Adrenal gland (tissue), 12 donors: ENCODE results near the gene CCNK. TPM values are rescaled to one million over a fixed set of nuclear protein-coding genes. Genes with fewer than 3 reads are reported as not detected.

ENCODE experiments used
- DNase-seq, 7 donors: peaks; one replicate each; pipeline ENCODE4 v3.0.0-alpha.2; 2019 to 2020
- H3K27ac ChIP-seq, 5 donors: fragments of 200-600 bp; sonication (generic) in 4 of 5; 1 replicate in 3 of 5; 2 replicates in 2 of 5; pipeline versions ENCODE4 v1.5.1 to v1.8.0; 2016 to 2020; ENCODE audit warnings: mild to moderate bottlenecking in 1 of 5
- H3K27me3 ChIP-seq: fragments of 200-600 bp; 2 replicates; pipeline ENCODE4 v1.8.0; 2021
- H3K36me3 ChIP-seq, 2 donors: fragments of 200-600 bp; replicated peaks in 1 of 2; 1 replicate in 1 of 2; 2 replicates in 1 of 2; pipeline versions ENCODE4 v1.5.1 to v1.8.0; 2018 to 2022
- H3K4me1 ChIP-seq, 2 donors: fragments of 200-600 bp; replicated peaks in 1 of 2; 1 replicate in 1 of 2; 2 replicates in 1 of 2; pipeline versions ENCODE4 v1.5.1 to v1.8.0; 2018 to 2021
- H3K4me3 ChIP-seq, 4 donors: fragments of 200-600 bp; sonication (generic) in 3 of 4; one replicate each; pipeline ENCODE4 v1.5.1; 2016 to 2018
- H3K9me3 ChIP-seq, 3 donors: fragments of 200-600 bp; sonication (generic) in 1 of 3; replicated peaks in 1 of 3; 1 replicate in 2 of 3; 2 replicates in 1 of 3; pipeline versions ENCODE4 v1.5.1 to v1.8.0; 2016 to 2021
- CTCF ChIP-seq, 6 experiments: fragments of 450-650 bp in 4 of 6; fragments of 200-600 bp in 2 of 6; sonication (generic) in 1 of 6; IDR thresholded peaks; 1 replicate in 5 of 6; 2 replicates in 1 of 6; pipeline versions ENCODE4 v1.5.1 to v1.8.0; 2016 to 2021; ENCODE audit warnings: antibody characterized with exemption in 6 of 6, mild to moderate bottlenecking in 2 of 6, moderate library complexity in 1 of 6
- POLR2A ChIP-seq, 2 donors: fragments of 450-650 bp; IDR thresholded peaks; one replicate each; pipeline ENCODE4 v1.6.1; 2017; ENCODE audit warnings: antibody characterized with exemption in 2 of 2, mild to moderate bottlenecking in 2 of 2, moderate library complexity in 1 of 2
- WGBS, 4 donors: extraction: QIAGEN DNeasy Blood & Tissue Kit in 2 of 4; methylation state at CpG; one replicate each; pipeline versions ENCODE4 v1.1.5 to v1.1.7; 2013 to 2017; 5-methylcytosine and 5-hydroxymethylcytosine counted together
- intact Hi-C, 2 donors: fragments of 100-400 bp; cut with DNase I; formaldehyde crosslinking; loops; one replicate each; pipeline versions ENCODE4 v1.14.1 to v1.15.0; 2022 to 2023
- polyA plus RNA-seq, 3 donors: library from polyadenylated mRNA; stranded (reverse); fragments of 200-250 nt in 2 of 3; fragments of 350-450 nt in 1 of 3; fragmentation: Illumina TruSeq in 1 of 3; extraction: RNeasy Lipid Tissue Mini Kit (QIAGEN cat#74804) in 1 of 3; gene quantifications; one replicate each; pipeline ENCODE4 v1.2.3, GENCODE V29; 2013 to 2014
- total RNA-seq, 9 donors: library from RNA; depleted of rRNA in 4 of 9; stranded (reverse); fragments of >200 nt in 4 of 9; fragments of 120-200 nt in 1 of 9; fragmentation: NEBNext Ultra II Directional in 1 of 9; extraction: Animal tissue kit (Norgen Biotek cat#: 25700) in 1 of 9; gene quantifications; one replicate each; pipeline versions ENCODE4 v1.1.0 to v1.2.4, GENCODE V29; 2013 to 2023
- donor health status: healthy with polysubstance abuse.
- donor health status: Bipolar disorder and iron deficiency.
- donor health status: DM: yes; HTN: yes; CAD: no.
- donor health status: DM: no; HTN: no; CAD: no.
- donor health status: DM: no; HTN: no; CAD: no.
- donor health status: DM: yes; HTN: yes; CAD: no.

Gene CCNK
- total and polyA plus RNA-seq, 12 donors: 9.9 to 44.3 (median 20.2) TPM

- intact Hi-C loops: no loop called here
- Histone ChIP-seq H3K4me3 (peak overlapping the region; percentile 24 to 85 (median 49)), H3K9me3 (no peaks in the 10 kb centered on the region), H3K36me3 (no peaks in the 10 kb centered on the region), H3K27ac (peak overlapping the region; percentile 23 to 98 (median 86)), H3K27me3 (no peaks in the 10 kb centered on the region), H3K4me1 (peaks cover 22 to 52% of the 10 kb centered on the region in 2 donors)
- TF ChIP-seq POLR2A (IDR thresholded peaks at IDR 0.05): no peak
- peak in 1 of 6 experiments; percentile 10 for TF ChIP-seq CTCF (IDR thresholded peaks at IDR 0.05)
- peak in 1 of 7 donors; percentile 10 for DNase-seq
- 0 to 1% (median 0%) methylated on average over 10 to 17 of the region's 17 CpGs for WGBS, 4 donors
Observed at GRCh38 chr14:99481745-99482099, 513 bp downstream of the CCNK start.

GRCh38 chr14:99484106-99484505 is 2.9 kb downstream of the CCNK start:
- Histone ChIP-seq H3K27ac (no peak overlapping the region), H3K27me3 (no peaks in the 10 kb centered on the region), H3K36me3 (no peaks in the 10 kb centered on the region), H3K9me3 (no peaks in the 10 kb centered on the region), H3K4me1 (peaks cover 17 to 41% of the 10 kb centered on the region in 2 donors), H3K4me3 (no peak overlapping the region)
- intact Hi-C loops: no loop called here
- TF ChIP-seq POLR2A (IDR thresholded peaks at IDR 0.05): no peak
- no peak for TF ChIP-seq CTCF (IDR thresholded peaks at IDR 0.05)
- no peak for DNase-seq
- WGBS, 4 donors: 55 to 73% (median 66%) methylated on average over 2 of the region's 2 CpGs

GRCh38 chr14:99497341-99497740 is 16.1 kb downstream of the CCNK start:
- TF ChIP-seq POLR2A (IDR thresholded peaks at IDR 0.05): no peak
- TF ChIP-seq CTCF (IDR thresholded peaks at IDR 0.05): no peak
- 82 to 92% (median 91%) methylated on average over 2 of the region's 2 CpGs for WGBS, 4 donors
- Histone ChIP-seq H3K27ac (no peak overlapping the region), H3K4me3 (no peak overlapping the region), H3K4me1 (no peaks in the 10 kb centered on the region), H3K27me3 (no peaks in the 10 kb centered on the region), H3K9me3 (no peaks in the 10 kb centered on the region), H3K36me3 (peaks cover 0 to 65% of the 10 kb centered on the region in 2 donors)
- intact Hi-C loops: no loop called here
- no peak for DNase-seq

GRCh38 chr14:99497894-99498293 is 16.7 kb downstream of the CCNK start:
- 89 to 93% (median 91%) methylated on average over 3 of the region's 3 CpGs for WGBS, 4 donors
- H3K9me3 ChIP-seq: no peaks in the 10 kb centered on the region
- H3K27ac ChIP-seq: no peak overlapping the region
- intact Hi-C loops: no loop called here
- H3K27me3 ChIP-seq: no peaks in the 10 kb centered on the region
- H3K4me3 ChIP-seq: no peak overlapping the region
- no peaks in the 10 kb centered on the region for H3K4me1 ChIP-seq
- peaks cover 0 to 67% of the 10 kb centered on the region in 2 donors for H3K36me3 ChIP-seq
- no peak for DNase-seq
- TF ChIP-seq CTCF (IDR thresholded peaks at IDR 0.05) (no peak), POLR2A (IDR thresholded peaks at IDR 0.05) (no peak)
